ENCODE data around the gene BAG3. TPM values are rescaled to one million over a fixed set of nuclear protein-coding genes. Genes with fewer than 3 reads are reported as not detected.

The BAG3 gene
- total RNA-seq, 1 experiment from 2014 or later, result 57.6 TPM

DNA sequence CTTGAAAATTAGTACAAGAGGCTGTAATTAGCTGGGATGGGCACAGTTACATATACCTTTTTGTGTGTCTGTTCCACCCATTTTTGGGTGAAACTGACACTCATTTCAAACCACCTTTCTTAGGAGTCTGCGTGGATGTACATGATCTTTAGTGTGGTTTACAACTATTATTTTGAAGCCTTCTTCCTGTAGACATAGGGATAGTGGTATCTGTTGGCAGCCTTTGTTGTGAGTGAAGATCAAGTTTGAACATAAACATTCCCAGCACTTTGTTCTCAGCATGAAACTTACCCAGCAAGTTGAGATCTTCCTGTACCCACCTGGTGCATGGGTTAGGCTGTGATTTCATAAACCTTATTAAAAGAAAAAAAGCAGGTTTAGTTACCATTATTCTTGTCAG, 2.0 kb downstream of the BAG3 start:
- CTCF ChIA-PET, result no interaction called here
- POLR2A ChIA-PET (ENCODE audit: low non-redundant PET), result interaction anchor here (0.6 kb wide), 1 partner anchor 73 kb away, joined by 3 read pairs; the partner anchor contains the start of gene INPP5F
- intact Hi-C loops (cut with micrococcal nuclease; ENCODE audit: unreplicated experiment), result loop anchor here (5.0 kb wide), 1 partner anchor 56 kb away; the partner anchor contains the start of gene TIAL1
- DNase-seq (ENCODE audit: low spot score), result no peak
- BruUV-seq (replicated peaks), result no TSS peak
- Histone ChIP-seq H3K4me3 (ENCODE audit: low read depth, low read length, poor library complexity, severe bottlenecking) (peak overlapping the region; percentile 99), H3K27me3 (replicated peaks; ENCODE audit: insufficient read depth, low read depth, low read length, poor library complexity) (no peaks in the 10 kb centered on the region), H3K9me3 (ENCODE audit: low read depth, low read length, poor library complexity, severe bottlenecking) (no peaks in the 10 kb centered on the region), H3K4me1 (ENCODE audit: insufficient read depth, low read length, poor library complexity, severe bottlenecking) (peaks cover 53% of the 10 kb centered on the region), H3K27ac (ENCODE audit: low read depth, low read length, poor library complexity, severe bottlenecking) (peak overlapping the region; percentile 44), H3K36me3 (ENCODE audit: insufficient read depth, low read length, poor library complexity, severe bottlenecking) (peaks cover 6% of the 10 kb centered on the region)
- TF ChIP-seq, protein P1, sequence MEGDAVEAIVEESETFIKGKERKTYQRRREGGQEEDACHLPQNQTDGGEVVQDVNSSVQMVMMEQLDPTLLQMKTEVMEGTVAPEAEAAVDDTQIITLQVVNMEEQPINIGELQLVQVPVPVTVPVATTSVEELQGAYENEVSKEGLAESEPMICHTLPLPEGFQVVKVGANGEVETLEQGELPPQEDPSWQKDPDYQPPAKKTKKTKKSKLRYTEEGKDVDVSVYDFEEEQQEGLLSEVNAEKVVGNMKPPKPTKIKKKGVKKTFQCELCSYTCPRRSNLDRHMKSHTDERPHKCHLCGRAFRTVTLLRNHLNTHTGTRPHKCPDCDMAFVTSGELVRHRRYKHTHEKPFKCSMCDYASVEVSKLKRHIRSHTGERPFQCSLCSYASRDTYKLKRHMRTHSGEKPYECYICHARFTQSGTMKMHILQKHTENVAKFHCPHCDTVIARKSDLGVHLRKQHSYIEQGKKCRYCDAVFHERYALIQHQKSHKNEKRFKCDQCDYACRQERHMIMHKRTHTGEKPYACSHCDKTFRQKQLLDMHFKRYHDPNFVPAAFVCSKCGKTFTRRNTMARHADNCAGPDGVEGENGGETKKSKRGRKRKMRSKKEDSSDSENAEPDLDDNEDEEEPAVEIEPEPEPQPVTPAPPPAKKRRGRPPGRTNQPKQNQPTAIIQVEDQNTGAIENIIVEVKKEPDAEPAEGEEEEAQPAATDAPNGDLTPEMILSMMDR (conservative IDR thresholded peaks at IDR 0.05; ENCODE audit: low read depth, low read length), result no peak
- TF ChIP-seq EZH2 (IDR thresholded peaks at IDR 0.05; ENCODE audit: borderline replicate concordance, low read depth, low read length, poor library complexity, severe bottlenecking), result no peak

DNA sequence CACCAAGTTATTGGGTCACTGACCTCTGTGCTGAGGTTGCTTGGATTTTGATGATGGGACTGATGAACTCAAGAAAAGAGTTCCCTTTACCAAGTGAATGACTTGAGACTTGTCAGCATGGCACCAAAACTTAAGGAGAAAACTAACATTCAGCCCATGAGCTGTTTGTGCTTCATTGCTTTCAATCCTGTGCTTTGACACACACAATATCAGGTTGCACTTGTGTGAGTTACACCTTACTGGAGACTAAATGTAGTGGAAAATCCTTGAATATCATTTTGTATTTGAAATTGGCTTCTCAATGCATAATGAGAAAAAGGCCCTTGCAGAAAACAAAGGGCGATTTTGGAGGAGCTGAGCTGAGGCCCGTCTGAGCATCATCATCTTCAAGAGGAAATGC, 2.7 kb downstream of the BAG3 start:
- DNase-seq (ENCODE audit: low spot score), result no peak
- ChIA-PET CTCF (no interaction called here), POLR2A (ENCODE audit: low non-redundant PET) (no interaction called here)
- peak overlapping the region; percentile 99 for H3K4me3 ChIP-seq (ENCODE audit: low read depth, low read length, poor library complexity, severe bottlenecking)
- TF ChIP-seq, protein P1 (conservative IDR thresholded peaks at IDR 0.05; ENCODE audit: low read depth, low read length), result no peak
- no peaks in the 10 kb centered on the region for H3K9me3 ChIP-seq (ENCODE audit: low read depth, low read length, poor library complexity, severe bottlenecking)
- H3K27me3 ChIP-seq (replicated peaks; ENCODE audit: insufficient read depth, low read depth, low read length, poor library complexity), result no peaks in the 10 kb centered on the region
- H3K27ac ChIP-seq (ENCODE audit: low read depth, low read length, poor library complexity, severe bottlenecking), result peak overlapping the region; percentile 44
- H3K4me1 ChIP-seq (ENCODE audit: insufficient read depth, low read length, poor library complexity, severe bottlenecking), result peaks cover 59% of the 10 kb centered on the region
- no TSS peak for BruUV-seq (replicated peaks)
- intact Hi-C loops (cut with micrococcal nuclease; ENCODE audit: unreplicated experiment), result loop anchor here (5.0 kb wide), 1 partner anchor 57 kb away; the partner anchor contains the start of gene TIAL1
- peaks cover 6% of the 10 kb centered on the region for H3K36me3 ChIP-seq (ENCODE audit: insufficient read depth, low read length, poor library complexity, severe bottlenecking)

DNA sequence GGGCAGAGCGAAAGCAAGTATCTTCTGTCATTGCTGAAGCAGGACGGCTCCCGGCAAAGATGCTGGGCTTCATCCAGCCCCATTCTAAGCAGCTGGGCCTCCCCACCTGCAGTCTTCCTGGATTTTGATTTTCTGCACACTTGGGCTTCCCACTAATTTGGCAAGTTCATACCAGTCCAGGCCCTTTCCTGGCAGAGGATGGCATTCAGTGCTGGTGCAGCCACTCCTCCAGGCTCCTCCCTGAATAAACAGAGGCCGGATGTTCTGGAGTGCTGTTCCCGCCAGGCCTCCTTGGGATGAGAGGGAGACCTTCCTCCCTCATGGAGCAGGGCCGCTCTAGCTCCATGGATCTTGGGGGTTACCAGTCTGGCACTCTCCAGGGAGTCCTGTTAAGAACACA, 3.4 kb downstream of the BAG3 start:
- H3K27ac ChIP-seq (ENCODE audit: low read depth, low read length, poor library complexity, severe bottlenecking), result peak overlapping the region; percentile 51
- POLR2A ChIA-PET (ENCODE audit: low non-redundant PET), result no interaction called here
- BruUV-seq (replicated peaks), result no TSS peak

More for the DNA sequence above, 3.4 kb downstream of the BAG3 start:
- peak overlapping the region; percentile 99 for H3K4me3 ChIP-seq (ENCODE audit: low read depth, low read length, poor library complexity, severe bottlenecking)
- peak; percentile 43 for DNase-seq (ENCODE audit: low spot score)
- no peaks in the 10 kb centered on the region for H3K27me3 ChIP-seq (replicated peaks; ENCODE audit: insufficient read depth, low read depth, low read length, poor library complexity)
- CTCF ChIA-PET, result no interaction called here
- TF ChIP-seq EZH2 (IDR thresholded peaks at IDR 0.05; ENCODE audit: borderline replicate concordance, low read depth, low read length, poor library complexity, severe bottlenecking), result no peak
- TF ChIP-seq, protein P1 (conservative IDR thresholded peaks at IDR 0.05; ENCODE audit: low read depth, low read length), result no peak
- H3K4me1 ChIP-seq (ENCODE audit: insufficient read depth, low read length, poor library complexity, severe bottlenecking), result peaks cover 59% of the 10 kb centered on the region
- intact Hi-C loops (cut with micrococcal nuclease; ENCODE audit: unreplicated experiment), result loop anchor here (5.0 kb wide), 1 partner anchor 57 kb away; the partner anchor contains the start of gene TIAL1
- peaks cover 6% of the 10 kb centered on the region for H3K36me3 ChIP-seq (ENCODE audit: insufficient read depth, low read length, poor library complexity, severe bottlenecking)
- H3K9me3 ChIP-seq (ENCODE audit: low read depth, low read length, poor library complexity, severe bottlenecking), result no peaks in the 10 kb centered on the region
